Keratinocyte (primary cell): ENCODE measurements around the gene CLEC19A. TPM values are rescaled to one million over a fixed set of nuclear protein-coding genes. Genes with fewer than 3 reads are reported as not detected.

Experiments
- DNase-seq: peaks from one replicate; pipeline ENCODE4 v3.0.0-alpha.2; 2011; ENCODE audit warnings: low read depth, missing footprints, low spot score
- FAIRE-seq: peaks from 2 replicates; lab custom pipeline; 2011; peaks lifted over from hg19 to GRCh38; lab: Jason Lieb, UNC
- H2AFZ ChIP-seq: 2 replicates; pipeline ENCODE4 v1.6.0; 2012; ENCODE audit warnings: low read length, control low read depth, inconsistent platforms; ENCODE audit not compliant: control insufficient read depth
- H3K27ac ChIP-seq: 2 replicates; pipeline ENCODE4 v1.5.1; 2011; ENCODE audit warnings: low read length; ENCODE audit not compliant: control insufficient read depth, insufficient read depth
- H3K27me3 ChIP-seq: 3 replicates; pipeline ENCODE4 v1.6.0; 2011; ENCODE audit warnings: low read length; ENCODE audit not compliant: control insufficient read depth, insufficient read depth; ENCODE audit errors: extremely low read depth
- H3K36me3 ChIP-seq, 2 experiments: 2 replicates in 1 of 2; 3 replicates in 1 of 2; pipeline ENCODE4 v1.5.1; 2011; ENCODE audit warnings: low read length in 2 of 2, mild to moderate bottlenecking in 1 of 2; ENCODE audit not compliant: control insufficient read depth in 2 of 2, insufficient read depth in 2 of 2; ENCODE audit errors: extremely low read depth in 1 of 2
- H3K4me1 ChIP-seq: 3 replicates; pipeline ENCODE4 v1.5.1; 2011; ENCODE audit warnings: low read length; ENCODE audit not compliant: control insufficient read depth, insufficient read depth; ENCODE audit errors: extremely low read depth
- H3K4me2 ChIP-seq: 3 replicates; pipeline ENCODE4 v1.6.0; 2011; ENCODE audit warnings: low read depth, low read length; ENCODE audit not compliant: control insufficient read depth, insufficient read depth; ENCODE audit errors: extremely low read depth
- H3K4me3 ChIP-seq, 3 experiments: fragments of 200-600 bp in 1 of 3; sonication (generic) in 1 of 3; 2 replicates in 2 of 3; 3 replicates in 1 of 3; pipeline ENCODE4 v1.5.1; 2011 to 2016; ENCODE audit warnings: low read length in 3 of 3, mild to moderate bottlenecking in 3 of 3, control low read depth in 2 of 3, inconsistent platforms in 1 of 3, low read depth in 1 of 3, mixed read lengths in 1 of 3, mixed run types in 1 of 3, moderate library complexity in 1 of 3; ENCODE audit not compliant: control insufficient read depth in 2 of 3, insufficient read depth in 2 of 3; ENCODE audit errors: extremely low read depth in 1 of 3
- H3K79me2 ChIP-seq: 2 replicates; pipeline ENCODE4 v1.6.0; 2012; ENCODE audit warnings: low read length; ENCODE audit not compliant: control insufficient read depth, insufficient read depth
- H3K9ac ChIP-seq: 3 replicates; pipeline ENCODE4 v1.6.0; 2011; ENCODE audit warnings: low read length; ENCODE audit not compliant: control insufficient read depth, insufficient read depth; ENCODE audit errors: extremely low read depth
- H3K9me1 ChIP-seq: 3 replicates; pipeline ENCODE4 v1.6.0; 2011; ENCODE audit warnings: low read length; ENCODE audit not compliant: control insufficient read depth, insufficient read depth; ENCODE audit errors: extremely low read depth
- H3K9me3 ChIP-seq: 2 replicates; pipeline ENCODE4 v1.5.1; 2012; ENCODE audit warnings: low read depth, low read length; ENCODE audit not compliant: control insufficient read depth
- H4K20me1 ChIP-seq: 3 replicates; pipeline ENCODE4 v1.6.0; 2011; ENCODE audit warnings: low read length; ENCODE audit not compliant: control insufficient read depth, insufficient read depth; ENCODE audit errors: extremely low read depth
- CTCF ChIP-seq, 3 experiments: IDR thresholded peaks in 1 of 3; conservative IDR thresholded peaks in 1 of 3; optimal IDR thresholded peaks in 1 of 3; 2 replicates in 2 of 3; 3 replicates in 1 of 3; pipeline versions ENCODE3 to v1.5.1; 2011; ENCODE audit warnings: low read length in 3 of 3, mild to moderate bottlenecking in 3 of 3, moderate library complexity in 2 of 3, control low read depth in 1 of 3, inconsistent platforms in 1 of 3; ENCODE audit not compliant: insufficient read depth in 2 of 3; ENCODE audit errors: extremely low read depth in 1 of 3
- EZH2 ChIP-seq: IDR thresholded peaks from one replicate; pipeline ENCODE4 v1.6.1; 2012; ENCODE audit warnings: inconsistent platforms, mild to moderate bottlenecking, low read length, moderate library complexity
- dilution Hi-C: fragments of 300-500 bp; cut with MboI; formaldehyde crosslinking; loops from one replicate; pipeline ENCODE4 v1.7.0; 2020; ENCODE audit warnings: low sequenced_read_pairs; ENCODE audit not compliant: extremely low pct_ligation_motif_present
- polyA minus RNA-seq, 3 experiments: library from RNA; depleted of rRNA, polyadenylated mRNA; stranded (reverse); fragments of >200 nt; gene quantifications; 1 replicate in 1 of 3; 2 replicates in 1 of 3; 3 replicates in 1 of 3; pipeline ENCODE4 v1.2.3, GENCODE V29; 2011
- polyA plus RNA-seq, 5 experiments: library from polyadenylated mRNA; depleted of rRNA in 3 of 5; stranded (reverse) in 3 of 5; stranded (forward) in 1 of 5; unstranded in 1 of 5; fragments of >200 nt; gene quantifications; 1 replicate in 1 of 5; 2 replicates in 3 of 5; 3 replicates in 1 of 5; pipeline versions ENCODE4 v1.2.1 to v1.2.3, GENCODE V29; 2011 to 2012; ENCODE audit warnings: missing spikeins in 2 of 5, low read depth in 1 of 5, low replicate concordance in 1 of 5

CLEC19A gene
- not detected in 3 replicates for polyA plus RNA-seq
- not detected for polyA plus RNA-seq (2011; ENCODE audit: low read depth)
- not detected in 2 replicates for polyA plus RNA-seq (2011; cell fraction: cytosol; rRNA removed)
- polyA plus RNA-seq (2011; cell fraction: nucleus; rRNA removed), result not detected in 2 replicates
- polyA plus RNA-seq (2012; ENCODE audit: low replicate concordance), result not detected in 2 replicates
- not detected in 3 replicates for polyA minus RNA-seq
- polyA minus RNA-seq (2011; cell fraction: cytosol; rRNA and poly(A)+ RNA removed), result not detected
- polyA minus RNA-seq (2011; cell fraction: nucleus; rRNA and poly(A)+ RNA removed), result not detected in 2 replicates

- dilution Hi-C loops, result no loop called here
- Histone ChIP-seq H3K27ac (no peak within 1 kb of the TSS), H3K9me1 (no peaks in the 10 kb centered on the region), H3K36me3 (no peaks in the 10 kb centered on the region), H3K79me2 (no peaks in the 10 kb centered on the region), H3K4me1 (peaks cover 9% of the 10 kb centered on the region), H3K9me3 (no peaks in the 10 kb centered on the region), H3K27me3 (no peaks in the 10 kb centered on the region), H4K20me1 (no peaks in the 10 kb centered on the region), H2AFZ (no peak within 1 kb of the TSS), H3K9ac (no peak within 1 kb of the TSS), H3K4me2 (no peak within 1 kb of the TSS), H3K4me3 (no peak within 1 kb of the TSS)
- no peak for TF ChIP-seq CTCF (optimal IDR thresholded peaks at IDR 0.05 in 1 of 3, IDR thresholded peaks at IDR 0.05 in 1 of 3, conservative IDR thresholded peaks at IDR 0.05 in 1 of 3; ENCODE audit: extremely low read depth in 1 of 3, insufficient read depth in 2 of 3, low read length in 3 of 3)
- no peak for TF ChIP-seq EZH2
- DNase-seq (no peak), FAIRE-seq (no peak)
Measured at GRCh38 chr16:19285431-19285830, at the start of gene CLEC19A. Gene CLEC19A (plus strand): TSS chr16:19285731. CDS start chr16:19285852, 121 bp downstream.

GRCh38 chr16:19235886-19236285 is 49.6 kb upstream of the CLEC19A start:
- no peaks in the 10 kb centered on the region for H3K9me3 ChIP-seq
- dilution Hi-C loops, result loop anchor here (5.0 kb wide), 1 partner anchor 86 kb away; no protein-coding TSS in a partner anchor
- no peaks in the 10 kb centered on the region for H3K36me3 ChIP-seq
- TF ChIP-seq EZH2 (no peak), CTCF (optimal IDR thresholded peaks at IDR 0.05 in 1 of 3, IDR thresholded peaks at IDR 0.05 in 1 of 3, conservative IDR thresholded peaks at IDR 0.05 in 1 of 3; ENCODE audit: extremely low read depth in 1 of 3, insufficient read depth in 2 of 3, low read length in 3 of 3) (no peak)
- H4K20me1 ChIP-seq, result no peaks in the 10 kb centered on the region
- no peak overlapping the region for H3K4me2 ChIP-seq
- H3K9ac ChIP-seq, result no peak overlapping the region
- DNase-seq, result no peak
- FAIRE-seq, result no peak
- H3K27ac ChIP-seq, result no peak overlapping the region
- H3K4me3 ChIP-seq, result no peak overlapping the region
- no peaks in the 10 kb centered on the region for H3K4me1 ChIP-seq
- H3K9me1 ChIP-seq, result no peaks in the 10 kb centered on the region
- no peaks in the 10 kb centered on the region for H3K79me2 ChIP-seq
- H3K27me3 ChIP-seq, result no peaks in the 10 kb centered on the region
- no peak overlapping the region for H2AFZ ChIP-seq
